ENCODE data around the gene NENF. TPM values are rescaled to one million over a fixed set of nuclear protein-coding genes. Genes with fewer than 3 reads are reported as not detected.

Gene NENF
- total RNA-seq, 1 donor from 2014 or later, result 88.2 TPM

- H3K36me3 ChIP-seq (ENCODE audit: control insufficient read depth in 3 of 3, insufficient read depth in 3 of 3, low read length in 3 of 3), result peaks cover 12 to 21% (median 19%) of the 10 kb centered on the region in 3 donors
- H3K27ac ChIP-seq (ENCODE audit: low read depth, low read length), result no peak overlapping the region
- no peaks in the 10 kb centered on the region for H3K9me3 ChIP-seq (ENCODE audit: control insufficient read depth in 3 of 3, low read length in 3 of 3)
- peaks cover 25 to 28% (median 26%) of the 10 kb centered on the region in 3 donors for H3K4me1 ChIP-seq (ENCODE audit: control insufficient read depth in 3 of 3, insufficient read depth in 3 of 3, low read length in 3 of 3)
- H3K9ac ChIP-seq (ENCODE audit: low read depth in 1 of 3, low read length in 3 of 3), result no peak overlapping the region
- H3K27me3 ChIP-seq (ENCODE audit: control insufficient read depth in 3 of 3, insufficient read depth in 3 of 3, low read length in 3 of 3), result no peaks in the 10 kb centered on the region
- H3K4me3 ChIP-seq (ENCODE audit: low read length in 3 of 3), result no peak overlapping the region
These were observed 14.8 kb downstream of the NENF start for GRCh38 chr1:212447478-212447877.

DNA sequence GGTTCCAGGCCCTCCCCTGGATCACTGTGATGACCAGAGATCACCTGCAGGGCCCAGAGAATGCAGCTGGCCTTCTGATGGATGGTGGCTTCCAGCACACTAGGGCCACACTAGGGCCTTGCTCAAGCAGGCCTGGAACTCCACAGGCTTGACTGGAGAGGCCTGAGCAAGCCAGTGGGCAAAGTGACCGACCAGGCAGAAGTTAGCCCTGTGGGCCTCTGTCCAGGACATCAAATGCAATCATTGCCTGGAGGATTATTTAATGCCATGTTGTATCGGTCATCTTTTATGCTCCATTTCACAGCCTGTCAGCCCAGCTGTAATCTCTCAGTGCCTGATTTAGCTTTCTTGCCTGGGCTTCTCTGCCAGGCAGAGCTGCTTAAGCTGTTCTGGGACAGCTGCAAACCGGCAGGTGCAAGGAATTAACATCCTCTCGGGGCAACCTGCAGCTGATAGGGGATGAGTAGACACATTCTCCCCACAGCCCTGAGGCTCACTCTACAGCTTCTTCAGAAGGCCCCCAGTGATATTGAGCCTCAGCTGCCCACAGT, 17.7 kb downstream of the NENF start:
- Histone ChIP-seq H3K27ac (ENCODE audit: low read depth, low read length) (peak overlapping the region; percentile 70), H3K27me3 (ENCODE audit: control insufficient read depth in 3 of 3, insufficient read depth in 3 of 3, low read length in 3 of 3) (no peaks in the 10 kb centered on the region), H3K9me3 (ENCODE audit: control insufficient read depth in 3 of 3, low read length in 3 of 3) (no peaks in the 10 kb centered on the region), H3K4me3 (ENCODE audit: low read length in 3 of 3) (peak overlapping the region in 1 of 3 donors; percentile 6), H3K36me3 (ENCODE audit: control insufficient read depth in 3 of 3, insufficient read depth in 3 of 3, low read length in 3 of 3) (peaks cover 8 to 11% (median 9%) of the 10 kb centered on the region in 3 donors), H3K4me1 (ENCODE audit: control insufficient read depth in 3 of 3, insufficient read depth in 3 of 3, low read length in 3 of 3) (peaks cover 40 to 48% (median 47%) of the 10 kb centered on the region in 3 donors), H3K9ac (ENCODE audit: low read depth in 1 of 3, low read length in 3 of 3) (peak overlapping the region in 2 of 3 donors; percentile 17 to 25)

- Histone ChIP-seq H3K9me3 (ENCODE audit: control insufficient read depth in 3 of 3, low read length in 3 of 3) (no peaks in the 10 kb centered on the region), H3K36me3 (ENCODE audit: control insufficient read depth in 3 of 3, insufficient read depth in 3 of 3, low read length in 3 of 3) (no peaks in the 10 kb centered on the region), H3K27me3 (ENCODE audit: control insufficient read depth in 3 of 3, insufficient read depth in 3 of 3, low read length in 3 of 3) (no peaks in the 10 kb centered on the region), H3K4me1 (ENCODE audit: control insufficient read depth in 3 of 3, insufficient read depth in 3 of 3, low read length in 3 of 3) (peaks cover 51 to 60% (median 58%) of the 10 kb centered on the region in 3 donors), H3K4me3 (ENCODE audit: low read length in 3 of 3) (no peak overlapping the region), H3K27ac (ENCODE audit: low read depth, low read length) (peak overlapping the region; percentile 70), H3K9ac (ENCODE audit: low read depth in 1 of 3, low read length in 3 of 3) (no peak overlapping the region)
These were observed 18.9 kb downstream of the NENF start for GRCh38 chr1:212451416-212452322.

DNA sequence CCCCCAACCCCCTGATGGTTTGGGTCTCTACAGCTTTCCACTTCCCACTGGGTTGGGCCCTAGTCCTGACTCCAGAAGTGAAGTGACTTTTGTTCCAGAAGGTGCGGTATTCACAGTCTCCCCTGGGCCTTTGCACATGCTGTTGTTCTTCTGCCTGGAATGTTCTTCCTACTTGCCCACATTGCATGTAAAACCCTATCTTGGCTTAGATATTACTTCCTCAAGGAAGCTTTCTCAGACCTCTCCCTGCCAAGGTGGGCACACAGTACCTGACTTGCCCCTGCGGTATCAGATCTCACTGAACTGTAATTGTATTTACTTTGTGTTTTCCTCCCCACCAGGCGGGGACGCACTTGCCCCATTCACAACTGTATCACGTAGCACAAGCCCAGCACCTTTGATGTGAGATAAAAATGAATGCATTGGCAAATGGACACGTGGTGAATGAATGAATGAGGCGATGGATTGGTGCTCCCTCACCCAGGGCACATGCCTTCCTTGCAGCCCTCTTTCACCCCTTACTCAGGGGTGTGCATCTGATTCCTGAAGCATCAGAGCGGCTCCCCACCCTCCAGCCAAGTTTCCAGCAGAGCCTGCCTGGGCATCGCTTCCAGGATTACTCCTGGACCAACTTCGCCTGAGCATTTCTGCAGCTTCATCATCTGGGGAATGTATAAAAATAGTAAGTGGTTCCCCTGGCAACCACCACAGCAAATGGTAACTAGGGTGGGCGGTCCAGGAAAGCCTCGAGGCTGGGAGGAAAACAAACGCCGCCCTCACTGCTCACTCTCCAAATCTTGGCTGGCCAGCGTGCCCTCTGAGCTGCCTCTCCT, 19.8 kb downstream of the NENF start:
- H3K9me3 ChIP-seq (ENCODE audit: control insufficient read depth in 3 of 3, low read length in 3 of 3), result no peaks in the 10 kb centered on the region
- no peaks in the 10 kb centered on the region for H3K27me3 ChIP-seq (ENCODE audit: control insufficient read depth in 3 of 3, insufficient read depth in 3 of 3, low read length in 3 of 3)
- H3K4me3 ChIP-seq (ENCODE audit: low read length in 3 of 3), result no peak overlapping the region
- H3K27ac ChIP-seq (ENCODE audit: low read depth, low read length), result peak overlapping the region; percentile 58
- H3K9ac ChIP-seq (ENCODE audit: low read depth in 1 of 3, low read length in 3 of 3), result peak overlapping the region in 2 of 3 donors; percentile 24 to 45
- peaks cover 53 to 66% (median 63%) of the 10 kb centered on the region in 3 donors for H3K4me1 ChIP-seq (ENCODE audit: control insufficient read depth in 3 of 3, insufficient read depth in 3 of 3, low read length in 3 of 3)
- no peaks in the 10 kb centered on the region for H3K36me3 ChIP-seq (ENCODE audit: control insufficient read depth in 3 of 3, insufficient read depth in 3 of 3, low read length in 3 of 3)

- peaks cover 53 to 66% (median 65%) of the 10 kb centered on the region in 3 donors for H3K4me1 ChIP-seq (ENCODE audit: control insufficient read depth in 3 of 3, insufficient read depth in 3 of 3, low read length in 3 of 3)
- peak overlapping the region in 1 of 3 donors; percentile 22 for H3K4me3 ChIP-seq (ENCODE audit: low read length in 3 of 3)
- peak overlapping the region; percentile 58 for H3K27ac ChIP-seq (ENCODE audit: low read depth, low read length)
- no peaks in the 10 kb centered on the region for H3K36me3 ChIP-seq (ENCODE audit: control insufficient read depth in 3 of 3, insufficient read depth in 3 of 3, low read length in 3 of 3)
- H3K27me3 ChIP-seq (ENCODE audit: control insufficient read depth in 3 of 3, insufficient read depth in 3 of 3, low read length in 3 of 3), result no peaks in the 10 kb centered on the region
- H3K9ac ChIP-seq (ENCODE audit: low read depth in 1 of 3, low read length in 3 of 3), result peak overlapping the region in 2 of 3 donors; percentile 24 to 45
- no peaks in the 10 kb centered on the region for H3K9me3 ChIP-seq (ENCODE audit: control insufficient read depth in 3 of 3, low read length in 3 of 3)
These were observed 20.6 kb downstream of the NENF start for GRCh38 chr1:212453156-212453857.

GRCh38 chr1:212454741-212455140, 22.0 kb downstream of the NENF start:
- Histone ChIP-seq H3K36me3 (ENCODE audit: control insufficient read depth in 3 of 3, insufficient read depth in 3 of 3, low read length in 3 of 3) (no peaks in the 10 kb centered on the region), H3K9ac (ENCODE audit: low read depth in 1 of 3, low read length in 3 of 3) (no peak overlapping the region), H3K27ac (ENCODE audit: low read depth, low read length) (no peak overlapping the region), H3K9me3 (ENCODE audit: control insufficient read depth in 3 of 3, low read length in 3 of 3) (no peaks in the 10 kb centered on the region), H3K4me3 (ENCODE audit: low read length in 3 of 3) (no peak overlapping the region), H3K27me3 (ENCODE audit: control insufficient read depth in 3 of 3, insufficient read depth in 3 of 3, low read length in 3 of 3) (no peaks in the 10 kb centered on the region), H3K4me1 (ENCODE audit: control insufficient read depth in 3 of 3, insufficient read depth in 3 of 3, low read length in 3 of 3) (peaks cover 53 to 65% (median 65%) of the 10 kb centered on the region in 3 donors)

GRCh38 chr1:212455401-212455800, 22.7 kb downstream of the NENF start:
- Histone ChIP-seq H3K9ac (ENCODE audit: low read depth in 1 of 3, low read length in 3 of 3) (peak overlapping the region in 2 of 3 donors; percentile 45 to 80), H3K4me1 (ENCODE audit: control insufficient read depth in 3 of 3, insufficient read depth in 3 of 3, low read length in 3 of 3) (peaks cover 47 to 58% (median 58%) of the 10 kb centered on the region in 3 donors), H3K4me3 (ENCODE audit: low read length in 3 of 3) (peak overlapping the region in 1 of 3 donors; percentile 65), H3K9me3 (ENCODE audit: control insufficient read depth in 3 of 3, low read length in 3 of 3) (no peaks in the 10 kb centered on the region), H3K27ac (ENCODE audit: low read depth, low read length) (peak overlapping the region; percentile 90), H3K36me3 (ENCODE audit: control insufficient read depth in 3 of 3, insufficient read depth in 3 of 3, low read length in 3 of 3) (no peaks in the 10 kb centered on the region), H3K27me3 (ENCODE audit: control insufficient read depth in 3 of 3, insufficient read depth in 3 of 3, low read length in 3 of 3) (no peaks in the 10 kb centered on the region)

DNA sequence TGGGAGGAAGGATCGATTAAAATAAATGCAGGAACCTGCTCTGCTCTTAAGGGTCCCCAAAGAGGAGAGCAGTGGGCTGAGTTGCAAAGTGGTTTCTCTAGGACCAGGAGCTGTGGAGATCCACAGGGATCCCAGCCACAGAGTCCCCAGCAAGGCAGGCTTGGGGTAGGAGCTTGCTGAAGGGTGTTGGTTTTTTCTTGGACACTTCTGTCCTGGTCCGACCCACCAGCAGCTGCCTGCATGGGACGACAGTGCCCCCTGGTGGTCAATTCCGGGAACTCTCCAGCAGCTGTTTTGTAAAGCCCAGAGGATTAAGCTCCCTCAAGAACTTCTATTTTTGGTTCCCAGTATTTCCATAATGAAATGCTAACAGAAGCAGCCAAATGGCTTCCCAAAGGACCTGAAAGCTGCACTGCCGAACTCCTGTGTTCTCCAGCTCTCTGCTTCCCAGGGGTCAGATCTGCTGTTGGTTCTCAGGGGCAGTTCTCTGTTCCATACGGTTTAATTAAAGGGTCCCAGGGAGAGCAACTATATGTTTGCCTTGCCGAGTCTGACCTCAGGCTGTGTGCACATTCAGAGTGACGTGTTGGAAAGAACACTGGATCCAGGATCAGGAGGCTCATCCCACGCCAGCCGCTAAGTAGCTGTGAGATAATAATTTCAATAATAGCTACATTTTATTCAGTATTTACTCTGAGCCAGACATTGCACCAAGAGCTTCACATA, 23.2 kb downstream of the NENF start:
- Histone ChIP-seq H3K4me1 (ENCODE audit: control insufficient read depth in 3 of 3, insufficient read depth in 3 of 3, low read length in 3 of 3) (peaks cover 42 to 53% (median 52%) of the 10 kb centered on the region in 3 donors), H3K9ac (ENCODE audit: low read depth in 1 of 3, low read length in 3 of 3) (peak overlapping the region; percentile 65 to 81 (median 80)), H3K9me3 (ENCODE audit: control insufficient read depth in 3 of 3, low read length in 3 of 3) (no peaks in the 10 kb centered on the region), H3K4me3 (ENCODE audit: low read length in 3 of 3) (peak overlapping the region; percentile 49 to 73 (median 65)), H3K27me3 (ENCODE audit: control insufficient read depth in 3 of 3, insufficient read depth in 3 of 3, low read length in 3 of 3) (no peaks in the 10 kb centered on the region), H3K27ac (ENCODE audit: low read depth, low read length) (peak overlapping the region; percentile 90), H3K36me3 (ENCODE audit: control insufficient read depth in 3 of 3, insufficient read depth in 3 of 3, low read length in 3 of 3) (no peaks in the 10 kb centered on the region)

All from skeletal muscle tissue (tissue), 4 donors.